Measurements from ENCODE around the gene GSG1L2. TPM values are rescaled to one million over a fixed set of nuclear protein-coding genes. Genes with fewer than 3 reads are reported as not detected.

Gene GSG1L2
- total and polyA plus RNA-seq, 4 donors, result not detected

DNA sequence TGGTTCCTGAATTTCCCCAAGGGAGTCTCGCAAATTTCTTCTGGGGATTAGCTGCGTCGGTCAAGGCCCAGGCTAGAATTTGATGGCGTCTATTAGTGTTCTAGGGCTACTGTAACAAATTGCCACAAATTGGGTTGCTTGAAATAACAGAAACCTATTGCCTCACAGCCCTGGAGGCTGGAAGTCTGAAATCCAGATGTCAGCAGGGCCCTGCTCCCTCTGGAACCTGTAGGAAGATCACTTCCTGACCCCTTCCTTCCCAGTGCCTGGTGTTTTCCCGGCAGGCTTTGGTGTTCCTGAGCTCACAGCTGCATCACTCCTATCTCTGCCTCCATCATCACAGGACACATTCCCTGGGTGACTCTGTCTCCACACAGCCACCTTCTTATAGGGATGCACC, 54.9 kb downstream of the GSG1L2 start:
- Histone ChIP-seq H3K4me3 (ENCODE audit: low read depth in 1 of 3, low read length in 3 of 3) (no peak overlapping the region), H3K9me3 (ENCODE audit: control insufficient read depth in 4 of 4, low read length in 3 of 4) (no peaks in the 10 kb centered on the region), H3K36me3 (ENCODE audit: control insufficient read depth in 4 of 4, insufficient read depth in 3 of 4, low read depth in 1 of 4, low read length in 3 of 4) (no peaks in the 10 kb centered on the region), H3K4me1 (ENCODE audit: control insufficient read depth in 4 of 4, insufficient read depth in 4 of 4, low read length in 3 of 4) (no peaks in the 10 kb centered on the region), H3K27me3 (ENCODE audit: control insufficient read depth in 4 of 4, insufficient read depth in 4 of 4, low read length in 3 of 4) (no peaks in the 10 kb centered on the region), H3K9ac (ENCODE audit: low read depth in 1 of 2, low read length in 2 of 2) (no peak overlapping the region), H3K27ac (ENCODE audit: low read depth in 1 of 2, low read length in 2 of 2) (no peak overlapping the region)
- WGBS, result 76% methylated on average over 5 of the region's 5 CpGs
- TF ChIP-seq TAF1 (conservative IDR thresholded peaks at IDR 0.05) (no peak), JUND (IDR thresholded peaks at IDR 0.05) (no peak), HNF4A (conservative IDR thresholded peaks at IDR 0.05) (no peak), FOXA1 (IDR thresholded peaks at IDR 0.05) (no peak)
- TF ChIP-seq, protein P1, sequence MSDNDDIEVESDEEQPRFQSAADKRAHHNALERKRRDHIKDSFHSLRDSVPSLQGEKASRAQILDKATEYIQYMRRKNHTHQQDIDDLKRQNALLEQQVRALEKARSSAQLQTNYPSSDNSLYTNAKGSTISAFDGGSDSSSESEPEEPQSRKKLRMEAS (IDR thresholded peaks at IDR 0.05), result no peak
- TF ChIP-seq, protein P2, sequence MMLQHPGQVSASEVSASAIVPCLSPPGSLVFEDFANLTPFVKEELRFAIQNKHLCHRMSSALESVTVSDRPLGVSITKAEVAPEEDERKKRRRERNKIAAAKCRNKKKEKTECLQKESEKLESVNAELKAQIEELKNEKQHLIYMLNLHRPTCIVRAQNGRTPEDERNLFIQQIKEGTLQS (IDR thresholded peaks at IDR 0.05), result no peak
- DNase-seq (ENCODE audit: low spot score), result no peak

- WGBS, result 88% methylated on average over 1 of the region's 1 CpG
- DNase-seq (ENCODE audit: low spot score), result no peak
- no peak overlapping the region for H3K9ac ChIP-seq (ENCODE audit: low read depth in 1 of 2, low read length in 2 of 2)
- no peaks in the 10 kb centered on the region for H3K36me3 ChIP-seq (ENCODE audit: control insufficient read depth in 4 of 4, insufficient read depth in 3 of 4, low read depth in 1 of 4, low read length in 3 of 4)
- no peak overlapping the region for H3K4me3 ChIP-seq (ENCODE audit: low read depth in 1 of 3, low read length in 3 of 3)
- H3K27me3 ChIP-seq (ENCODE audit: control insufficient read depth in 4 of 4, insufficient read depth in 4 of 4, low read length in 3 of 4), result no peaks in the 10 kb centered on the region
- H3K9me3 ChIP-seq (ENCODE audit: control insufficient read depth in 4 of 4, low read length in 3 of 4), result no peaks in the 10 kb centered on the region
- TF ChIP-seq, protein P3, sequence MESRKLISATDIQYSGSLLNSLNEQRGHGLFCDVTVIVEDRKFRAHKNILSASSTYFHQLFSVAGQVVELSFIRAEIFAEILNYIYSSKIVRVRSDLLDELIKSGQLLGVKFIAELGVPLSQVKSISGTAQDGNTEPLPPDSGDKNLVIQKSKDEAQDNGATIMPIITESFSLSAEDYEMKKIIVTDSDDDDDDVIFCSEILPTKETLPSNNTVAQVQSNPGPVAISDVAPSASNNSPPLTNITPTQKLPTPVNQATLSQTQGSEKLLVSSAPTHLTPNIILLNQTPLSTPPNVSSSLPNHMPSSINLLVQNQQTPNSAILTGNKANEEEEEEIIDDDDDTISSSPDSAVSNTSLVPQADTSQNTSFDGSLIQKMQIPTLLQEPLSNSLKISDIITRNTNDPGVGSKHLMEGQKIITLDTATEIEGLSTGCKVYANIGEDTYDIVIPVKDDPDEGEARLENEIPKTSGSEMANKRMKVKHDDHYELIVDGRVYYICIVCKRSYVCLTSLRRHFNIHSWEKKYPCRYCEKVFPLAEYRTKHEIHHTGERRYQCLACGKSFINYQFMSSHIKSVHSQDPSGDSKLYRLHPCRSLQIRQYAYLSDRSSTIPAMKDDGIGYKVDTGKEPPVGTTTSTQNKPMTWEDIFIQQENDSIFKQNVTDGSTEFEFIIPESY (IDR thresholded peaks at IDR 0.05), result no peak
- TF ChIP-seq NR2F2 (IDR thresholded peaks at IDR 0.05) (no peak), YY1 (IDR thresholded peaks at IDR 0.05) (no peak), RXRA (IDR thresholded peaks at IDR 0.05) (no peak), GABPA (IDR thresholded peaks at IDR 0.05 in 1 of 2, conservative IDR thresholded peaks at IDR 0.05 in 1 of 2) (no peak), RAD21 (IDR thresholded peaks at IDR 0.05) (no peak), JUND (IDR thresholded peaks at IDR 0.05) (no peak), HNF4G (IDR thresholded peaks at IDR 0.05) (no peak)
- TF ChIP-seq, protein P4, sequence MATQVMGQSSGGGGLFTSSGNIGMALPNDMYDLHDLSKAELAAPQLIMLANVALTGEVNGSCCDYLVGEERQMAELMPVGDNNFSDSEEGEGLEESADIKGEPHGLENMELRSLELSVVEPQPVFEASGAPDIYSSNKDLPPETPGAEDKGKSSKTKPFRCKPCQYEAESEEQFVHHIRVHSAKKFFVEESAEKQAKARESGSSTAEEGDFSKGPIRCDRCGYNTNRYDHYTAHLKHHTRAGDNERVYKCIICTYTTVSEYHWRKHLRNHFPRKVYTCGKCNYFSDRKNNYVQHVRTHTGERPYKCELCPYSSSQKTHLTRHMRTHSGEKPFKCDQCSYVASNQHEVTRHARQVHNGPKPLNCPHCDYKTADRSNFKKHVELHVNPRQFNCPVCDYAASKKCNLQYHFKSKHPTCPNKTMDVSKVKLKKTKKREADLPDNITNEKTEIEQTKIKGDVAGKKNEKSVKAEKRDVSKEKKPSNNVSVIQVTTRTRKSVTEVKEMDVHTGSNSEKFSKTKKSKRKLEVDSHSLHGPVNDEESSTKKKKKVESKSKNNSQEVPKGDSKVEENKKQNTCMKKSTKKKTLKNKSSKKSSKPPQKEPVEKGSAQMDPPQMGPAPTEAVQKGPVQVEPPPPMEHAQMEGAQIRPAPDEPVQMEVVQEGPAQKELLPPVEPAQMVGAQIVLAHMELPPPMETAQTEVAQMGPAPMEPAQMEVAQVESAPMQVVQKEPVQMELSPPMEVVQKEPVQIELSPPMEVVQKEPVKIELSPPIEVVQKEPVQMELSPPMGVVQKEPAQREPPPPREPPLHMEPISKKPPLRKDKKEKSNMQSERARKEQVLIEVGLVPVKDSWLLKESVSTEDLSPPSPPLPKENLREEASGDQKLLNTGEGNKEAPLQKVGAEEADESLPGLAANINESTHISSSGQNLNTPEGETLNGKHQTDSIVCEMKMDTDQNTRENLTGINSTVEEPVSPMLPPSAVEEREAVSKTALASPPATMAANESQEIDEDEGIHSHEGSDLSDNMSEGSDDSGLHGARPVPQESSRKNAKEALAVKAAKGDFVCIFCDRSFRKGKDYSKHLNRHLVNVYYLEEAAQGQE (IDR thresholded peaks at IDR 0.05), result no peak
- H3K27ac ChIP-seq (ENCODE audit: low read depth in 1 of 2, low read length in 2 of 2), result no peak overlapping the region
- H3K4me1 ChIP-seq (ENCODE audit: control insufficient read depth in 4 of 4, insufficient read depth in 4 of 4, low read length in 3 of 4), result no peaks in the 10 kb centered on the region
Measured at GRCh38 chr17:9765322-9765721, 56.6 kb downstream of the GSG1L2 start.

DNA sequence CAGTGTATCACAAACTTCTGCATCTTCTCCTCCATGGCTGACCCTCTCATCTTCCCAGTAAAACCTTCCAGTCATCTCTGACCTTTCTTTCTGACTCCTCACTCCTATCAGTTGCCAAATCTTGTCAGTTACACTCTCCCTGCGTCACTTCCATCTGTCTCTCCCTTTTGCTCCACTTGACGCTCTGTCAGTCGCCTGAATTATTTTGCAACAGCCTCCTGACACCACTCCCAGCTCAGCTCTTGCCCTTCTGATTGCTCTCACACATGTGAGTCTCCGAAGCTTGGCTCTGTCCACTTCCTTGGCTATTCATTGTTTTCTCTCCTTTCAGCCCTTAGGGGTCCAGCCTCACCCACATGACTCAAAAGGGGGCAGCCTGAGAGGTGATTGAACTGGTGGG, 58.2 kb downstream of the GSG1L2 start:
- no peaks in the 10 kb centered on the region for H3K4me1 ChIP-seq (ENCODE audit: control insufficient read depth in 4 of 4, insufficient read depth in 4 of 4, low read length in 3 of 4)
- no peak overlapping the region for H3K4me3 ChIP-seq (ENCODE audit: low read depth in 1 of 3, low read length in 3 of 3)
- DNase-seq (ENCODE audit: low spot score), result no peak
- no peak overlapping the region for H3K9ac ChIP-seq (ENCODE audit: low read depth in 1 of 2, low read length in 2 of 2)
- no peaks in the 10 kb centered on the region for H3K27me3 ChIP-seq (ENCODE audit: control insufficient read depth in 4 of 4, insufficient read depth in 4 of 4, low read length in 3 of 4)
- H3K27ac ChIP-seq (ENCODE audit: low read depth in 1 of 2, low read length in 2 of 2), result no peak overlapping the region
- WGBS, result 43% methylated on average over 4 of the region's 4 CpGs
- H3K36me3 ChIP-seq (ENCODE audit: control insufficient read depth in 4 of 4, insufficient read depth in 3 of 4, low read depth in 1 of 4, low read length in 3 of 4), result no peaks in the 10 kb centered on the region
- no peaks in the 10 kb centered on the region for H3K9me3 ChIP-seq (ENCODE audit: control insufficient read depth in 4 of 4, low read length in 3 of 4)
- TF ChIP-seq, protein P4 (IDR thresholded peaks at IDR 0.05), result no peak
- TF ChIP-seq CTCF (IDR thresholded peaks at IDR 0.05; ENCODE audit: low read depth, low read length, missing input control), result no peak
- TF ChIP-seq, protein P3 (IDR thresholded peaks at IDR 0.05), result no peak

Data from liver (tissue), 9 donors.